Peyer's patch (tissue), 4 donors: ENCODE results near the gene EWSR1. TPM values are rescaled to one million over a fixed set of nuclear protein-coding genes. Genes with fewer than 3 reads are reported as not detected.

Experiments used
- DNase-seq, 3 donors: peaks; one replicate each; pipeline ENCODE4 v3.0.0-alpha.2; 2017 to 2019
- H3K27ac ChIP-seq, 4 donors: fragments of 200-600 bp; sonication (generic); one replicate each; pipeline ENCODE4 v1.5.1; 2016 to 2019
- H3K27me3 ChIP-seq, 2 donors: fragments of 200-600 bp; sonication (generic); one replicate each; pipeline ENCODE4 v1.5.1; 2019
- H3K36me3 ChIP-seq, 3 donors: fragments of 200-600 bp; sonication (generic); one replicate each; pipeline ENCODE4 v1.5.1; 2016 to 2019
- H3K4me1 ChIP-seq, 4 donors: fragments of 200-600 bp; sonication (generic); one replicate each; pipeline ENCODE4 v1.5.1; 2016 to 2019
- H3K4me3 ChIP-seq, 4 donors: fragments of 200-600 bp; sonication (generic); 1 replicate in 3 of 4; 2 replicates in 1 of 4; pipeline ENCODE4 v1.5.1; 2016 to 2019; ENCODE audit warnings: mild to moderate bottlenecking in 1 of 4
- H3K9me3 ChIP-seq, 4 donors: fragments of 200-600 bp; sonication (generic); one replicate each; pipeline ENCODE4 v1.5.1; 2016 to 2019; ENCODE audit warnings: mild to moderate bottlenecking in 1 of 4
- POLR2A ChIP-seq, 2 donors: fragments of 450-650 bp; IDR thresholded peaks; one replicate each; pipeline ENCODE4 v1.5.1; 2017; ENCODE audit warnings: antibody characterized with exemption in 2 of 2, mild to moderate bottlenecking in 2 of 2, moderate library complexity in 2 of 2
- total RNA-seq, 4 donors: library from RNA; depleted of rRNA; stranded (reverse); fragments of >200 nt; gene quantifications; one replicate each; pipeline ENCODE4 v1.1.0, GENCODE V29; 2016
- TF ChIP-seq, protein P1 (sequence below), 6 experiments: fragments of 450-650 bp in 4 of 6; fragments of 200-600 bp in 2 of 6; sonication (generic) in 1 of 6; IDR thresholded peaks; one replicate each; pipeline ENCODE4 v1.5.1; 2017 to 2019; ENCODE audit warnings: antibody characterized with exemption in 6 of 6, mild to moderate bottlenecking in 3 of 6, moderate library complexity in 1 of 6

The EWSR1 gene
- total RNA-seq, 4 donors from 2014 or later, result 186 to 444 (median 276) TPM

DNA sequence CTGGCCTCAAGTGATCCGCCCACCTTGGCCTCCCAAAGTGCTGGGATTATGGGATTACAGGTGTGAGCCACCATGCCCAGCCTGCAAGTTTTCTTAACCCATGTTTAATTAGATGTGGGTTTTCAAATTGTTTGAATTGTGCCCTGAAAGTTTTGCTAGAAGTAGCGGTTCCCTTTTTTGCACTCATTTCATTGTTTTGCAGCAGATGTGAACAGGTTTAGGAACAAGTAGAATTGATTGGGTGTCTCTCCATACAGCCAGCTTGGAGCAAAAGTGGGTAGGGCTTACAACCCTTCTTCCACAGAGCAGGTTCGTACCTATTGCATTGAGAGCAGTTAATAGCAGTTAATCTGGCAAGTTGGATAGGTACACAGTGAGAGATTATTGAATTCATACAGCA, 16.1 kb downstream of the EWSR1 start:
- TF ChIP-seq, protein P1, sequence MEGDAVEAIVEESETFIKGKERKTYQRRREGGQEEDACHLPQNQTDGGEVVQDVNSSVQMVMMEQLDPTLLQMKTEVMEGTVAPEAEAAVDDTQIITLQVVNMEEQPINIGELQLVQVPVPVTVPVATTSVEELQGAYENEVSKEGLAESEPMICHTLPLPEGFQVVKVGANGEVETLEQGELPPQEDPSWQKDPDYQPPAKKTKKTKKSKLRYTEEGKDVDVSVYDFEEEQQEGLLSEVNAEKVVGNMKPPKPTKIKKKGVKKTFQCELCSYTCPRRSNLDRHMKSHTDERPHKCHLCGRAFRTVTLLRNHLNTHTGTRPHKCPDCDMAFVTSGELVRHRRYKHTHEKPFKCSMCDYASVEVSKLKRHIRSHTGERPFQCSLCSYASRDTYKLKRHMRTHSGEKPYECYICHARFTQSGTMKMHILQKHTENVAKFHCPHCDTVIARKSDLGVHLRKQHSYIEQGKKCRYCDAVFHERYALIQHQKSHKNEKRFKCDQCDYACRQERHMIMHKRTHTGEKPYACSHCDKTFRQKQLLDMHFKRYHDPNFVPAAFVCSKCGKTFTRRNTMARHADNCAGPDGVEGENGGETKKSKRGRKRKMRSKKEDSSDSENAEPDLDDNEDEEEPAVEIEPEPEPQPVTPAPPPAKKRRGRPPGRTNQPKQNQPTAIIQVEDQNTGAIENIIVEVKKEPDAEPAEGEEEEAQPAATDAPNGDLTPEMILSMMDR (IDR thresholded peaks at IDR 0.05), result no peak
- TF ChIP-seq POLR2A (IDR thresholded peaks at IDR 0.05), result no peak
- Histone ChIP-seq H3K4me3 (no peak overlapping the region), H3K36me3 (peaks cover 0 to 97% (median 4%) of the 10 kb centered on the region in 3 donors), H3K27me3 (no peaks in the 10 kb centered on the region), H3K9me3 (no peaks in the 10 kb centered on the region), H3K27ac (no peak overlapping the region), H3K4me1 (no peaks in the 10 kb centered on the region)
- no peak for DNase-seq

GRCh38 chr22:29288837-29289236, 20.8 kb downstream of the EWSR1 start:
- no peak for DNase-seq
- peaks cover 0 to 99% (median 0%) of the 10 kb centered on the region in 3 donors for H3K36me3 ChIP-seq
- no peak overlapping the region for H3K4me3 ChIP-seq
- no peaks in the 10 kb centered on the region for H3K4me1 ChIP-seq
- no peak overlapping the region for H3K27ac ChIP-seq
- no peaks in the 10 kb centered on the region for H3K27me3 ChIP-seq
- TF ChIP-seq, protein P1 (IDR thresholded peaks at IDR 0.05), result no peak
- TF ChIP-seq POLR2A (IDR thresholded peaks at IDR 0.05), result no peak
- no peaks in the 10 kb centered on the region for H3K9me3 ChIP-seq

- TF ChIP-seq, protein P1 (IDR thresholded peaks at IDR 0.05), result no peak
- no peak overlapping the region for H3K4me3 ChIP-seq
- H3K36me3 ChIP-seq, result peaks cover 0 to 99% (median 0%) of the 10 kb centered on the region in 3 donors
Observed at GRCh38 chr22:29290061-29290460, 22.0 kb downstream of the EWSR1 start.

GRCh38 chr22:29291215-29291614, 23.1 kb downstream of the EWSR1 start:
- H3K36me3 ChIP-seq, result peaks cover 0 to 99% (median 0%) of the 10 kb centered on the region in 3 donors
- no peak for DNase-seq
- no peaks in the 10 kb centered on the region for H3K4me1 ChIP-seq
- no peak overlapping the region for H3K27ac ChIP-seq
- no peaks in the 10 kb centered on the region for H3K27me3 ChIP-seq
- TF ChIP-seq, protein P1 (IDR thresholded peaks at IDR 0.05), result no peak
- no peak for TF ChIP-seq POLR2A (IDR thresholded peaks at IDR 0.05)
- H3K9me3 ChIP-seq, result no peaks in the 10 kb centered on the region
- H3K4me3 ChIP-seq, result no peak overlapping the region

More at GRCh38 chr22:29290061-29290460, 22.0 kb downstream of the EWSR1 start:
- Histone ChIP-seq H3K27ac (no peak overlapping the region), H3K9me3 (no peaks in the 10 kb centered on the region), H3K4me1 (no peaks in the 10 kb centered on the region), H3K27me3 (no peaks in the 10 kb centered on the region)
- DNase-seq, result no peak

GRCh38 chr22:29292379-29292778, 24.3 kb downstream of the EWSR1 start:
- Histone ChIP-seq H3K36me3 (peaks cover 0 to 100% (median 0%) of the 10 kb centered on the region in 3 donors), H3K4me3 (no peak overlapping the region), H3K27me3 (no peaks in the 10 kb centered on the region), H3K9me3 (no peaks in the 10 kb centered on the region), H3K4me1 (no peaks in the 10 kb centered on the region), H3K27ac (no peak overlapping the region)
- no peak for TF ChIP-seq POLR2A (IDR thresholded peaks at IDR 0.05)
- TF ChIP-seq, protein P1 (IDR thresholded peaks at IDR 0.05), result no peak
- no peak for DNase-seq

- H3K36me3 ChIP-seq, result peaks cover 0 to 76% (median 2%) of the 10 kb centered on the region in 3 donors
- DNase-seq, result peak in 1 of 3 donors; percentile 34
- H3K4me1 ChIP-seq, result peaks cover 0 to 27% (median 2%) of the 10 kb centered on the region in 4 donors
- no peak overlapping the region for H3K27ac ChIP-seq
- no peak for TF ChIP-seq POLR2A (IDR thresholded peaks at IDR 0.05)
- TF ChIP-seq, protein P1 (IDR thresholded peaks at IDR 0.05), result no peak
- no peaks in the 10 kb centered on the region for H3K9me3 ChIP-seq
- H3K27me3 ChIP-seq, result no peaks in the 10 kb centered on the region
- H3K4me3 ChIP-seq, result no peak overlapping the region
Observed at GRCh38 chr22:29298641-29299040, 30.6 kb downstream of the EWSR1 start.
